Measurements from ENCODE around the gene RNF213.

Gene RNF213

GRCh38 chr17:80212511-80212910 is 48.1 kb upstream of the RNF213 start:
- no peak overlapping the region for H3K4me3 ChIP-seq (ENCODE audit: low read depth, low read length)
- CTCF ChIA-PET: interaction anchor here (0.6 kb wide), 1 partner anchor 9 kb away, joined by 3 read pairs; no protein-coding TSS in a partner anchor
- no peaks in the 10 kb centered on the region for H3K4me1 ChIP-seq (ENCODE audit: control insufficient read depth, insufficient read depth, low read length)
- H3K27ac ChIP-seq (ENCODE audit: extremely low read depth, low read depth, low read length): no peak overlapping the region
- POLR2A ChIA-PET: no interaction called here
- no peak for TF ChIP-seq GLIS1 (tag by site-specific recombination; IDR thresholded peaks at IDR 0.05)
- H3K9me3 ChIP-seq (ENCODE audit: control insufficient read depth, insufficient read depth, low read depth, low read length): no peaks in the 10 kb centered on the region
- peaks cover 14 to 94% of the 10 kb centered on the region in 2 experiments for H3K36me3 ChIP-seq (ENCODE audit: control insufficient read depth in 2 of 2, insufficient read depth in 1 of 2, low read length in 2 of 2)

GRCh38 chr17:80212962-80213642 is 47.5 kb upstream of the RNF213 start:
- H3K4me3 ChIP-seq (ENCODE audit: low read depth, low read length): no peak overlapping the region
- TF ChIP-seq ZFHX2 (tag by site-specific recombination; conservative IDR thresholded peaks at IDR 0.05) (no peak), ZNF148 (tag by site-specific recombination; IDR thresholded peaks at IDR 0.05; ENCODE audit: borderline replicate concordance) (no peak), ZBTB10 (tag by site-specific recombination; IDR thresholded peaks at IDR 0.05) (no peak), BCL6B (tag by site-specific recombination; IDR thresholded peaks at IDR 0.05) (no peak), ZNF510 (tag by site-specific recombination; IDR thresholded peaks at IDR 0.05; ENCODE audit: insufficient replicate concordance) (no peak), ZNF10 (tag by site-specific recombination; IDR thresholded peaks at IDR 0.05) (no peak), ZNF292 (tag by site-specific recombination; IDR thresholded peaks at IDR 0.05; ENCODE audit: borderline replicate concordance, low read depth) (no peak), AEBP2 (tag by site-specific recombination; IDR thresholded peaks at IDR 0.05; ENCODE audit: borderline replicate concordance) (no peak), ZNF626 (tag by site-specific recombination; IDR thresholded peaks at IDR 0.05) (no peak), ZBTB44 (tag by site-specific recombination; IDR thresholded peaks at IDR 0.05) (no peak), ZNF398 (tag by site-specific recombination; IDR thresholded peaks at IDR 0.05) (no peak), KLF10 (tag by site-specific recombination; IDR thresholded peaks at IDR 0.05) (no peak), ZNF777 (tag by site-specific recombination; IDR thresholded peaks at IDR 0.05; ENCODE audit: borderline replicate concordance) (no peak), FEZF1 (tag by site-specific recombination; IDR thresholded peaks at IDR 0.05) (no peak), ZNF366 (tag by site-specific recombination; conservative IDR thresholded peaks at IDR 0.05) (no peak), ZNF513 (tag by site-specific recombination; IDR thresholded peaks at IDR 0.05) (no peak), ZNF596 (tag by site-specific recombination; IDR thresholded peaks at IDR 0.05) (no peak)
- H3K4me1 ChIP-seq (ENCODE audit: control insufficient read depth, insufficient read depth, low read length): no peaks in the 10 kb centered on the region
- no peak overlapping the region for H3K27ac ChIP-seq (ENCODE audit: extremely low read depth, low read depth, low read length)
- CTCF ChIA-PET: interaction anchor here (0.6 kb wide), 1 partner anchor 10 kb away, joined by 3 read pairs; no protein-coding TSS in a partner anchor
- peaks cover 14 to 99% of the 10 kb centered on the region in 2 experiments for H3K36me3 ChIP-seq (ENCODE audit: control insufficient read depth in 2 of 2, insufficient read depth in 1 of 2, low read length in 2 of 2)
- POLR2A ChIA-PET: no interaction called here
- no peaks in the 10 kb centered on the region for H3K9me3 ChIP-seq (ENCODE audit: control insufficient read depth, insufficient read depth, low read depth, low read length)

Data from HEK293 (cell line).